Measurements from ENCODE around the gene FN3K. TPM values are rescaled to one million over a fixed set of nuclear protein-coding genes. Genes with fewer than 3 reads are reported as not detected.

The FN3K gene
- polyA plus RNA-seq, 2 of the 4 experiments (the other 2 are of a cell fraction) = 1.3 to 13.2 TPM

- ATAC-seq = no peak
- Histone ChIP-seq H3K4me1 (no peaks in the 10 kb centered on the region), H3K27ac (no peak overlapping the region), H3K9me3 (no peaks in the 10 kb centered on the region), H3K4me3 (no peak overlapping the region), H3K4me2 (no peak overlapping the region)
- DNase-seq (ENCODE audit: low read depth in 1 of 2, low spot score in 1 of 2) = no peak
- 96% methylated on average over 10 of the region's 10 CpGs for WGBS (ENCODE audit: missing lambda C conversion rate)
- CTCF ChIA-PET = interaction anchor here (0.6 to 1.8 kb wide), 3 partner anchors 9 to 118 kb away, joined by 3 to 4 read pairs (median 4); no protein-coding TSS in a partner anchor
- no peak for FAIRE-seq
- TF ChIP-seq NPAS2 (CRISPR knock-in tag; IDR thresholded peaks at IDR 0.05; ENCODE audit: borderline replicate concordance) (no peak), RNF2 (IDR thresholded peaks at IDR 0.05; ENCODE audit: borderline replicate concordance, low read depth) (no peak), TFCP2L1 (CRISPR knock-in tag; IDR thresholded peaks at IDR 0.05) (no peak)
- POLR2A ChIA-PET = no interaction called here
These were observed 51.0 kb downstream of the FN3K start for GRCh38 chr17:82786427-82786826.

- Histone ChIP-seq H3K27ac (no peak overlapping the region), H3K4me1 (no peaks in the 10 kb centered on the region), H3K4me2 (no peak overlapping the region), H3K4me3 (no peak overlapping the region), H3K9me3 (no peaks in the 10 kb centered on the region)
- ChIA-PET CTCF (interaction anchor here (0.6 to 2.2 kb wide), 3 partner anchors 10 to 119 kb away, joined by 3 to 11 read pairs (median 4); no protein-coding TSS in a partner anchor), POLR2A (no interaction called here)
- 91% methylated on average over 27 of the region's 27 CpGs for WGBS (ENCODE audit: missing lambda C conversion rate)
- no peak for ATAC-seq
- no peak for FAIRE-seq
- DNase-seq (ENCODE audit: low read depth in 1 of 2, low spot score in 1 of 2) = no peak
- TF ChIP-seq CHD2 (IDR thresholded peaks at IDR 0.05; ENCODE audit: low read length, partially characterized antibody) = no peak
- TF ChIP-seq REST (IDR thresholded peaks at IDR 0.05) = no peak
- no peak for TF ChIP-seq PHF8 (IDR thresholded peaks at IDR 0.05; ENCODE audit: borderline replicate concordance, low read depth)
- TF ChIP-seq ZSCAN20 (CRISPR knock-in tag; IDR thresholded peaks at IDR 0.05) = no peak
- no peak for TF ChIP-seq MAFK (IDR thresholded peaks at IDR 0.05; ENCODE audit: partially characterized antibody)
- no peak for TF ChIP-seq JUN (IDR thresholded peaks at IDR 0.05)
- TF ChIP-seq GATA3 (IDR thresholded peaks at IDR 0.05; ENCODE audit: borderline replicate concordance) = no peak
These were observed 51.9 kb downstream of the FN3K start for GRCh38 chr17:82787081-82787848.

GRCh38 chr17:82788206-82789001, 53.0 kb downstream of the FN3K start:
- ChIA-PET CTCF (interaction anchor here (2.2 to 7.9 kb wide), 2 partner anchors 10 to 120 kb away, joined by 11 to 94 read pairs; no protein-coding TSS in a partner anchor), POLR2A (no interaction called here)
- Histone ChIP-seq H3K4me2 (no peak overlapping the region), H3K4me3 (no peak overlapping the region), H3K9me3 (no peaks in the 10 kb centered on the region), H3K4me1 (no peaks in the 10 kb centered on the region), H3K27ac (no peak overlapping the region)
- WGBS (ENCODE audit: missing lambda C conversion rate) = 93% methylated on average over 18 of the region's 18 CpGs
- DNase-seq (ENCODE audit: low read depth in 1 of 2, low spot score in 1 of 2) = no peak
- no peak for FAIRE-seq
- no peak for ATAC-seq
- TF ChIP-seq CHD2 (IDR thresholded peaks at IDR 0.05; ENCODE audit: low read length, partially characterized antibody) (no peak), SREBF2 (IDR thresholded peaks at IDR 0.05) (no peak), JUNB (IDR thresholded peaks at IDR 0.05) (no peak), CHD4 (IDR thresholded peaks at IDR 0.05; ENCODE audit: borderline replicate concordance) (no peak), FOXS1 (CRISPR knock-in tag; IDR thresholded peaks at IDR 0.05) (no peak), ELK1 (IDR thresholded peaks at IDR 0.05; ENCODE audit: low read depth, low read length) (no peak), ZFP36 (IDR thresholded peaks at IDR 0.05; ENCODE audit: borderline replicate concordance, partially characterized antibody) (no peak), RFX5 (IDR thresholded peaks at IDR 0.05) (no peak), NPAS2 (CRISPR knock-in tag; IDR thresholded peaks at IDR 0.05; ENCODE audit: borderline replicate concordance) (no peak)
